HCT116 (cell line): ENCODE results near the gene PLEKHA4. TPM values are rescaled to one million over a fixed set of nuclear protein-coding genes. Genes with fewer than 3 reads are reported as not detected.
"Not testable (repeated sequence)": the region's sequence is repeated elsewhere in the genome, so short reads cannot be mapped to it uniquely, and the experiment has no call there.

Experiments used
- ATAC-seq: fragments of 200-7000 bp; cut with Tn5 transposase; 2 replicates; pipeline ENCODE4 v1.9.1; 2020; ENCODE audit warnings: mild to moderate bottlenecking, moderate library complexity
- BruUV-seq: library from RNA; stranded (reverse); fragments of 400-500 nt; replicated peaks from 2 replicates; lab custom pipeline; 2021; lab: Mats Ljungman, UMichigan
- CTCF ChIA-PET: fragments of 300-600 bp; sonication (Branson Sonifier 250); formaldehyde crosslinking; loops from one replicate; lab custom pipeline; 2021; ENCODE audit warnings: antibody characterized with exemption; lab: Charles Lee
- POLR2A ChIA-PET: fragments of 300-600, 350-600 bp; sonication (Branson Sonifier 250); formaldehyde crosslinking; loops from one replicate; lab custom pipeline; 2021; ENCODE audit warnings: antibody characterized with exemption; lab: Charles Lee
- RAD21 ChIA-PET, 2 experiments: fragments of 300-600 bp; sonication (Branson Sonifier 250); formaldehyde crosslinking; loops; one replicate each; lab custom pipeline; 2023; ENCODE audit warnings: low total read pairs in 2 of 2; ENCODE audit not compliant: uncharacterized antibody in 2 of 2, unreplicated experiment in 2 of 2, low non-redundant PET in 1 of 2; lab: Charles Lee
- DNase-seq: peaks from one replicate; pipeline ENCODE4 v3.0.0-alpha.2; 2010; ENCODE audit warnings: low read depth, low spot score
- H2AFZ ChIP-seq: fragments of 200-600 bp; shearing (Covaris generic), sonication (generic); 2 replicates; pipeline ENCODE4 v1.6.1; 2017; ENCODE audit warnings: low read depth, mixed run types, mixed read lengths, antibody characterized with exemption, low read length; ENCODE audit not compliant: poor library complexity, severe bottlenecking
- H3K27ac ChIP-seq: 2 replicates; pipeline ENCODE4 v1.5.1; 2012; ENCODE audit warnings: low read depth, low read length
- H3K27me3 ChIP-seq: fragments of 200-600 bp; sonication (generic); 2 replicates; pipeline ENCODE4 v1.6.1; 2016; ENCODE audit warnings: mixed run types, low read length, mixed read lengths; ENCODE audit not compliant: insufficient read depth
- H3K36me3 ChIP-seq, 2 experiments: fragments of 200-500 bp in 1 of 2; fragments of 200-600 bp in 1 of 2; sonication (Bioruptor generic) in 1 of 2; sonication (generic) in 1 of 2; 2 replicates each; pipeline versions ENCODE4 v1.5.1 to v1.6.1; 2014 to 2016; ENCODE audit warnings: low read length in 2 of 2, inconsistent platforms in 1 of 2, mixed read lengths in 1 of 2, mixed run types in 1 of 2; ENCODE audit not compliant: insufficient read depth in 2 of 2, control insufficient read depth in 1 of 2
- H3K4me1 ChIP-seq, 2 experiments: fragments of 200-600 bp in 1 of 2; sonication (generic) in 1 of 2; 2 replicates each; pipeline versions ENCODE4 v1.5.1 to v1.6.1; 2012 to 2017; ENCODE audit warnings: low read length in 2 of 2, inconsistent platforms in 1 of 2, mild to moderate bottlenecking in 1 of 2, mixed read lengths in 1 of 2, mixed run types in 1 of 2, moderate library complexity in 1 of 2; ENCODE audit not compliant: insufficient read depth in 2 of 2, control insufficient read depth in 1 of 2
- H3K4me2 ChIP-seq: fragments of 200-600 bp; sonication (generic); 2 replicates; pipeline ENCODE4 v1.6.1; 2017; ENCODE audit warnings: mixed run types, low read length, mixed read lengths
- H3K4me3 ChIP-seq, 2 experiments: fragments of 200-600 bp in 1 of 2; sonication (generic) in 1 of 2; replicated peaks in 1 of 2; 2 replicates each; pipeline ENCODE4 v1.5.1; 2011 to 2016; ENCODE audit warnings: low read length in 2 of 2, control low read depth in 1 of 2, low read depth in 1 of 2, mild to moderate bottlenecking in 1 of 2, mixed read lengths in 1 of 2, mixed run types in 1 of 2
- H3K79me2 ChIP-seq: fragments of 200-600 bp; sonication (generic); 2 replicates; pipeline ENCODE4 v1.6.1; 2017; ENCODE audit warnings: mild to moderate bottlenecking, mixed run types, low read length, moderate library complexity, mixed read lengths; ENCODE audit not compliant: insufficient read depth
- H3K9ac ChIP-seq: fragments of 200-600 bp; sonication (generic); 2 replicates; pipeline ENCODE4 v1.6.1; 2016; ENCODE audit warnings: low read length, mixed read lengths
- H3K9me2 ChIP-seq: fragments of 200-600 bp; sonication (generic), shearing (Covaris generic); 2 replicates; pipeline ENCODE4 v1.6.1; 2017; ENCODE audit warnings: mixed run types, mild to moderate bottlenecking, moderate library complexity; ENCODE audit not compliant: insufficient read depth
- H3K9me3 ChIP-seq, 2 experiments: fragments of 200-500 bp in 1 of 2; fragments of 200-600 bp in 1 of 2; sonication (Bioruptor generic) in 1 of 2; sonication (generic) in 1 of 2; 2 replicates each; pipeline ENCODE4 v1.6.1; 2014 to 2017; ENCODE audit warnings: low read length in 2 of 2, mixed read lengths in 2 of 2, inconsistent platforms in 1 of 2, low read depth in 1 of 2, mild to moderate bottlenecking in 1 of 2, mixed run types in 1 of 2, moderate library complexity in 1 of 2; ENCODE audit not compliant: control insufficient read depth in 1 of 2, insufficient read depth in 1 of 2
- H4K20me1 ChIP-seq: fragments of 200-600 bp; sonication (generic), shearing (Covaris generic); 2 replicates; pipeline ENCODE4 v1.6.1; 2017; ENCODE audit warnings: mixed run types, mild to moderate bottlenecking, moderate library complexity; ENCODE audit not compliant: insufficient read depth
- ATF3 ChIP-seq: IDR thresholded peaks from 2 replicates; pipeline ENCODE4 v1.6.1; 2012
- CBX3 ChIP-seq: IDR thresholded peaks from 2 replicates; pipeline ENCODE4 v1.6.1; 2012; ENCODE audit warnings: low read depth
- EGR1 ChIP-seq: IDR thresholded peaks from 2 replicates; pipeline ENCODE4 v1.6.1; 2012; ENCODE audit warnings: low read depth
- EZH2 ChIP-seq: fragments of 200-600 bp; sonication (generic); IDR thresholded peaks from 2 replicates; pipeline ENCODE4 v1.6.1; 2017; ENCODE audit warnings: antibody characterized with exemption, mixed run types
- RAD21 ChIP-seq: IDR thresholded peaks from 2 replicates; pipeline ENCODE4 v1.6.1; 2012; ENCODE audit warnings: low read depth, mild to moderate bottlenecking
- REST ChIP-seq: IDR thresholded peaks from 2 replicates; pipeline ENCODE4 v1.6.1; 2012; ENCODE audit warnings: low read depth
- SP1 ChIP-seq: IDR thresholded peaks from 2 replicates; pipeline ENCODE4 v1.6.1; 2012; ENCODE audit warnings: low read depth
- ZBTB33 ChIP-seq: IDR thresholded peaks from 2 replicates; pipeline ENCODE4 v1.6.1; 2011; ENCODE audit warnings: mild to moderate bottlenecking, low read length, moderate library complexity; ENCODE audit not compliant: insufficient replicate concordance; ENCODE audit errors: extremely low read depth
- ZFX ChIP-seq: fragments of 450-650 bp; IDR thresholded peaks from 2 replicates; pipeline ENCODE4 v1.6.1; 2017
- ZNF274 ChIP-seq: fragments of 200-500 bp; sonication (Bioruptor generic); IDR thresholded peaks from 2 replicates; pipeline ENCODE4 v1.6.1; 2014; ENCODE audit warnings: mild to moderate bottlenecking, low read depth, low read length, inconsistent platforms
- intact Hi-C: fragments of 100-400 bp; cut with micrococcal nuclease; formaldehyde crosslinking; loops from 2 replicates; pipeline ENCODE4 v1.10.0; 2022
- total RNA-seq: library from RNA; stranded (reverse); gene quantifications from one replicate; pipeline ENCODE4 v1.2.1, GENCODE V29; 2021; ENCODE audit not compliant: unreplicated experiment

Gene PLEKHA4
- total RNA-seq, 1 experiment from 2014 or later: 20.4 TPM

- TF ChIP-seq REST (no peak), RAD21 (no peak; the same call in 1 of the 2 replicates), SP1 (peak; percentile 87), ATF3 (no peak), ZBTB33 (no peak), ZFX (0 out of 2 replicates have a peak, but pooled peaks have one; percentile 3), ZNF274 (no peak), CBX3 (no peak), EZH2 (no peak), EGR1 (no peak; the same call in 1 of the 2 replicates)
Observed at GRCh38 chr19:48899781-48900476, 31.5 kb upstream of the PLEKHA4 start, which contains the start of gene NUCB1 (continued).

GRCh38 chr19:48899386-48899749, 31.0 kb upstream of the PLEKHA4 start:
- DNase-seq, H3K27me3 ChIP-seq, H3K9me2 ChIP-seq, H3K9me3 ChIP-seq, H3K9ac ChIP-seq, H4K20me1 ChIP-seq, BruUV-seq, H3K4me3 ChIP-seq, H2AFZ ChIP-seq, ATAC-seq, intact Hi-C loops, H3K36me3 ChIP-seq, RAD21 ChIA-PET: not testable (repeated sequence)
- ChIA-PET POLR2A (interaction anchor here (0.6 to 2.3 kb wide), 5 partner anchors 20 to 75 kb away, joined by 3 to 16 read pairs (median 5); partner anchors contain the start of genes DHDH and PPP1R15A), CTCF (interaction anchor here (0.8 to 1.1 kb wide), 5 partner anchors 13 to 94 kb away, joined by 3 read pairs; partner anchors contain the start of genes GYS1 and RUVBL2)
- peaks cover 3 to 26% of the 10 kb centered on the region in 2 experiments; a peak in 3 of 4 replicates for H3K4me1 ChIP-seq
- peaks cover 10% of the 10 kb centered on the region; the same call in 1 of the 2 replicates for H3K79me2 ChIP-seq
- peak overlapping the region; percentile 95 for H3K4me2 ChIP-seq
- peak overlapping the region; percentile 48; the same call in 1 of the 2 replicates for H3K27ac ChIP-seq
